Left ventricle myocardium inferior (tissue), 1 donor: ENCODE results near the gene TYSND1. TPM values are rescaled to one million over a fixed set of nuclear protein-coding genes. Genes with fewer than 3 reads are reported as not detected.

ENCODE experiments used
- DNase-seq: peaks from one replicate; pipeline ENCODE4 v3.0.0-alpha.2; 2020
- H3K27ac ChIP-seq: fragments of 200-600 bp; replicated peaks from 2 replicates; pipeline ENCODE4 v1.8.0; 2021
- H3K27me3 ChIP-seq: fragments of 200-600 bp; 2 replicates; pipeline ENCODE4 v1.8.0; 2021; ENCODE audit warnings: low read depth
- H3K36me3 ChIP-seq: fragments of 200-600 bp; 2 replicates; pipeline ENCODE4 v1.8.0; 2021
- H3K4me1 ChIP-seq: fragments of 200-600 bp; 2 replicates; pipeline ENCODE4 v1.8.0; 2021
- H3K4me3 ChIP-seq: fragments of 200-600 bp; 2 replicates; pipeline ENCODE4 v1.8.0; 2021; ENCODE audit warnings: mild to moderate bottlenecking, moderate library complexity
- H3K9me3 ChIP-seq: fragments of 200-600 bp; replicated peaks from 2 replicates; pipeline ENCODE4 v1.8.0; 2021
- intact Hi-C: fragments of 100-400 bp; cut with micrococcal nuclease; formaldehyde crosslinking; loops from one replicate; pipeline ENCODE4 v1.11.0; 2022
- total RNA-seq: library from RNA; stranded (reverse); fragmentation: NEBNext Ultra II Directional; extraction: Animal tissue kit (Norgen Biotek cat#: 25700); gene quantifications from one replicate; pipeline ENCODE4 v1.2.1, GENCODE V29; 2021
- TF ChIP-seq, protein P1 (sequence below): fragments of 200-600 bp; IDR thresholded peaks from 2 replicates; pipeline ENCODE4 v1.8.0; 2021; ENCODE audit warnings: antibody characterized with exemption, mild to moderate bottlenecking, borderline replicate concordance
- donor health status: DM: no; HTN: yes; CAD: no; lungs with severe emphysema.

Gene TYSND1
- total RNA-seq, 1 donor from 2014 or later: 6.4 TPM

DNA sequence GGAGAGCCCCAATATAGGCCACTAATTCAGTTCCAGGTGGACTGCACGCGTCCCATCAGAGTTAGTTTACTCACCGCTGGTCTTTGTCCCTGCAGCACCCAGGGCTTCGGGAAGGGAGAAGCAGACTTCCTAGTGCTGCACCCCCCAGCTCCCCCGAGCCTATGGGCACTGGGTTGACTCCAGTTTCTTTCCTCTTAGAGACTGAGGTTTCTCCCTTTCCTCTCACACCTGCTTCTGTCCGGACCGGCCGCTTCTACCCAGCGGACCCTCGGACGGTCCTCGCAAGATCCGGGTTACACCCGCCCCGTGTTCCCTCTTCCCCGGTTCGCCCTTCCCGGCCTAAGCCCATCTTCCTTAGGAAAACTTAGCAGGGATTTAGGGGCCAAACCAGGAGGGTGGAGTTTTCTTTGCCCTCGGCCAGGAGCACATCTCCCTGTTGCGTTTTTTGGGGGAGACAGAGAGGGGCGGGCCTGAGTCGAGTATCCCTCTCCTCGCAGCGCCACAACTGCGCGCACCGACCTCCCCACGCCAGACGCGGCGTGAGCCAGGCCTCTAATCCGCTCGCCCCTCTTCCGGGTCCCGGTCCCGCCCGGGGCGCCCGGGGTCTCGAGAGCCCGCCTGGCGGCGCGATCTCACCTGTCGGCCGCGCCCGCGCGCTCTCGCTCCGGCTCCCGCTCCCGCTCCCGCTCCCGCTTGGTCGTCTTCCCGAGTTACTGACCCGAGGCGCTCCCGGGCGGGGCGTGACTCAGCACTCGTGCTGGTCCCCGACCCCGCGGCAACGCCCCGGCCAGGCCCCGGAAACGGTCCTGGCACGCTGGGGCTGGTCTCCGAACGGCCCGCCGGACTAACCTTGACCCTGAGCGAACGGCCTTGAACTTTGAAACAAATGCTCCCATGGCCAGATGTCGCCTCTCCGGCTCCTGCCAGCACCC lies 14.1 kb downstream of the TYSND1 start, which contains the start of gene AIFM2:
Gene AIFM2, minus strand, starts transcription at position 728 of the 932 bp plus-strand sequence. CDS start 8,741 bp downstream, outside the sequence.
- H3K27me3 ChIP-seq: no peaks in the 10 kb centered on the region
- peak; percentile 83 for DNase-seq
- peak within 1 kb of the TSS; percentile 83 for H3K27ac ChIP-seq
- H3K9me3 ChIP-seq: no peaks in the 10 kb centered on the region
- peaks cover 8% of the 10 kb centered on the region for H3K36me3 ChIP-seq
- intact Hi-C loops: no loop called here
- TF ChIP-seq, protein P1, sequence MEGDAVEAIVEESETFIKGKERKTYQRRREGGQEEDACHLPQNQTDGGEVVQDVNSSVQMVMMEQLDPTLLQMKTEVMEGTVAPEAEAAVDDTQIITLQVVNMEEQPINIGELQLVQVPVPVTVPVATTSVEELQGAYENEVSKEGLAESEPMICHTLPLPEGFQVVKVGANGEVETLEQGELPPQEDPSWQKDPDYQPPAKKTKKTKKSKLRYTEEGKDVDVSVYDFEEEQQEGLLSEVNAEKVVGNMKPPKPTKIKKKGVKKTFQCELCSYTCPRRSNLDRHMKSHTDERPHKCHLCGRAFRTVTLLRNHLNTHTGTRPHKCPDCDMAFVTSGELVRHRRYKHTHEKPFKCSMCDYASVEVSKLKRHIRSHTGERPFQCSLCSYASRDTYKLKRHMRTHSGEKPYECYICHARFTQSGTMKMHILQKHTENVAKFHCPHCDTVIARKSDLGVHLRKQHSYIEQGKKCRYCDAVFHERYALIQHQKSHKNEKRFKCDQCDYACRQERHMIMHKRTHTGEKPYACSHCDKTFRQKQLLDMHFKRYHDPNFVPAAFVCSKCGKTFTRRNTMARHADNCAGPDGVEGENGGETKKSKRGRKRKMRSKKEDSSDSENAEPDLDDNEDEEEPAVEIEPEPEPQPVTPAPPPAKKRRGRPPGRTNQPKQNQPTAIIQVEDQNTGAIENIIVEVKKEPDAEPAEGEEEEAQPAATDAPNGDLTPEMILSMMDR: no peak
- H3K4me3 ChIP-seq: peak within 1 kb of the TSS; percentile 74
- H3K4me1 ChIP-seq: peaks cover 37% of the 10 kb centered on the region

DNA sequence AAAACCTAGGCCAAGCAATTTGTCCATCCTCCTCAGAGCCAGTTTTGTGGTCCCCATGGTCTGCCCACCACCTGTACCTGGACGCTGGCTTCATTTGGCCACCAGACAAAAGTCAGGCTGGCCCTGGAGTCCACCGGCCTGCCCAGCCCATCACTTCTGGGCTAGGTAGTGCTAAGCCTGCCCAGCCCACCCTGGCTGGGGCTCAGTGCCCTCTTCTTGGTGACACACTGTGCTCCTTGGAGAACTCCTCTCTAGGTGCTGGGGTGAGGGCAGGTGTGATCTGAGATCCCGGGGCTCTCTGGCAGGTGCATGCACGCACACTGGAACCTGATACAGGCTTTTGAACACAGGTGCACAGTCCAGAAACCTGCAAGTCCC lies 15.0 kb downstream of the TYSND1 start:
- intact Hi-C loops: no loop called here
- DNase-seq: no peak
- no peaks in the 10 kb centered on the region for H3K9me3 ChIP-seq
- TF ChIP-seq, protein P1: no peak
- H3K4me1 ChIP-seq: peaks cover 37% of the 10 kb centered on the region
- peaks cover 8% of the 10 kb centered on the region for H3K36me3 ChIP-seq
- H3K4me3 ChIP-seq: peak overlapping the region; percentile 74
- peak overlapping the region; percentile 83 for H3K27ac ChIP-seq
- no peaks in the 10 kb centered on the region for H3K27me3 ChIP-seq

DNA sequence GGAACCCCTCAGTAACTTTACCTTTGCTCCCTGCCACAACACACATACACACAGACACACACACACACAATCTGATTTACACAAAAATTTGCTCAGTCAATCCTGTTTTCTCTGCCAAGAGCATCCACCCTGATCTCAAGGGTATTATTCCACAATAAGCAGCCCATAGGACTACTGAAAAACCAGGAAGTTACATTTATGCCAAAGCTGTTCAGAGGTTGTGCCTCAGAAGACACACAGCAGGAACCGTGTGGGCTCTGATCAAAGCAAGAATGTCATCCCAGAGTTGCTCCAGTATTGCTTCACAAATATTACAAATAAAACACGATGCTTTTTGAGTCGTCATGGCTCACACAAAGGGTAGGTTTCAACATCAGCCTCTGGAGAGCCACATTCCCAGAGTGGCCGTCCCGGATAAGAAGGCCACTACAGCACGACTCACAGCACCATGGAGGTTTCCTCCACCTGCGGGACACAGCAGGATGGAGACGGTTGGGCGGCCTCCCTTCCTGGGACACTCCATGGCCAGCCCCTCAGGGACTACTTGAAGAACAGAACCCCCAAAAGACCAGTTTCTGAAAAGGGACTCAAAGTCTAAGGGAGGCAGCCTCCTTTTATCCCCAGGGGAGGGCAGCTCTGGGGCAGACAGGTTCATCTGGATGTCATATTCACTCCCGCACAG lies 15.5 kb downstream of the TYSND1 start:
- Histone ChIP-seq H3K4me1 (peaks cover 37% of the 10 kb centered on the region), H3K36me3 (peaks cover 8% of the 10 kb centered on the region), H3K4me3 (peak overlapping the region; percentile 74), H3K9me3 (no peaks in the 10 kb centered on the region), H3K27ac (peak overlapping the region; percentile 83), H3K27me3 (no peaks in the 10 kb centered on the region)
- DNase-seq: no peak
- intact Hi-C loops: no loop called here
- TF ChIP-seq, protein P1: no peak

DNA sequence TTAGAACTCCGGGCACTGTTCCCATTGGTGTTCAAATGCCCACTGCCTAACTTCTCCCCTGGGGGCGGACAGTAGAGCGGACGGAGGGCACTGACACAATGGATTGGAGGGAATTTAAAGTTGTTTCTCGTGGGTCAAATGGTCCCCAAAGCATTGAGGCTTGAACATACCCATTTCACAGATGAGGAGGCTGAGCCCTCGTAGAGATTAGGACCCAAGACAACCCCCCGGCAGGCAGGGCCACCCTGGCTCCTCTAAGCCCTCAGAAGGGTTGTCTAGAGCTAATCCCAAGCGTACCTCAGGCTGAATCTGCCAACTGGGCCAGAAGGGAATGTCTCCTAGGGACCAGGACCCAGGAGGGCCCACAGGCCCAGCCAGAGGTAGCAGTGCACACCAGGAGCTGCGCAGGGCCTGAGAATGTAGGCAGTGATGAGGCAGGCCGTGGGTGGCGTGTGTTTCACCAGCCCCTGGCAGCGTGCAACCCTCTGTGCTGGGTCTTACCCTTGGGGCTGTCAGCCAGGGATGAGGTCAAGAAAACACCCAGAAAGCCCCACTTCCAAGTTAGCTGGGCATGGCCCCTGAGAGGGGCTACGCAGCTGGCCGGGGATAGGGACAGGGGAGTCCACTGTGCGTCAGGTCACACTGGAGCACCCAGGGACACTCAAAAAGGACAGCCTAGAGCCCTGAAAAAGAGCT lies 19.7 kb downstream of the TYSND1 start:
- Histone ChIP-seq H3K36me3 (peaks cover 26% of the 10 kb centered on the region), H3K4me1 (peaks cover 20% of the 10 kb centered on the region), H3K27me3 (no peaks in the 10 kb centered on the region), H3K9me3 (no peaks in the 10 kb centered on the region), H3K27ac (no peak overlapping the region), H3K4me3 (no peak overlapping the region)
- TF ChIP-seq, protein P1: no peak
- DNase-seq: no peak
- intact Hi-C loops: no loop called here

DNA sequence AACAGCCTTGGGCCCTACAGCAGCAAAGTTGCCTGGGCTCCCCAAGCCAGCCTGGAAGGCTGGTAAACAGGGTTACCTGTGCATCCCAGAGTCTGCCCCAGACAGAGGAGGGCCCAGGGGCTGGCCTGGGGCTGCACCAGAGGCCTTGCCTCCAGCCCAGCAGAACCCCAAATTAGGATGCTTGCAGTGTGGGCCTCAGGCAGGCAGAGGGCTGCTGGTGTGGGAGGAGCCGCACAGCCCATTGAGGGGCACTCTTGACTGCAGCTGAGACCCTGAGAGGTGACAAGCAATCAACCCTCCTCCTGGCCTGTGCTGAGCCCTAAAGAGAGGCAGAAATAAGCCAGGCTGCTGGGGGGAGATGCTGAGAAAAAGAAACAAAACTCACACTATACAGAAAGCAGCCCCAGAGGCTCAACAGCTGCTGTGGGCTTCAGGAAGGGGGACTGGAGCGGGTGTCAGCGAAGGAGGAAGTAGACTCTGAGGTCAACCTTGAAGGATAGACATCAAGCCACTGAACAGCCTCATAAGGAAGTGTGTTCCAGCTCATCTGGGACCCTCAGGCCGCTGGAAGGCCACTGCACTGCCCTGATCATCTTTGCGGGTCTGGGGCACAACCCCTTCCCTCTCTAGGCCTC lies 20.5 kb downstream of the TYSND1 start:
- peaks cover 29% of the 10 kb centered on the region for H3K36me3 ChIP-seq
- DNase-seq: no peak
- H3K27me3 ChIP-seq: no peaks in the 10 kb centered on the region
- intact Hi-C loops: no loop called here
- H3K4me1 ChIP-seq: peaks cover 12% of the 10 kb centered on the region
- H3K9me3 ChIP-seq: no peaks in the 10 kb centered on the region
- no peak overlapping the region for H3K27ac ChIP-seq
- H3K4me3 ChIP-seq: no peak overlapping the region
- TF ChIP-seq, protein P1: no peak
